ENCODE data around the gene PIWIL4.

PIWIL4 gene

GRCh38 chr11:94558468-94558867, 8.7 kb upstream of the PIWIL4 start:
- no peaks in the 10 kb centered on the region for H3K36me3 ChIP-seq (ENCODE audit: low read length)
- no peaks in the 10 kb centered on the region for H3K9me3 ChIP-seq (ENCODE audit: insufficient read depth, low read length)
- no peak for TF ChIP-seq EZH2phosphoT487 (conservative IDR thresholded peaks at IDR 0.05; ENCODE audit: low read length)
- TF ChIP-seq, protein P1, sequence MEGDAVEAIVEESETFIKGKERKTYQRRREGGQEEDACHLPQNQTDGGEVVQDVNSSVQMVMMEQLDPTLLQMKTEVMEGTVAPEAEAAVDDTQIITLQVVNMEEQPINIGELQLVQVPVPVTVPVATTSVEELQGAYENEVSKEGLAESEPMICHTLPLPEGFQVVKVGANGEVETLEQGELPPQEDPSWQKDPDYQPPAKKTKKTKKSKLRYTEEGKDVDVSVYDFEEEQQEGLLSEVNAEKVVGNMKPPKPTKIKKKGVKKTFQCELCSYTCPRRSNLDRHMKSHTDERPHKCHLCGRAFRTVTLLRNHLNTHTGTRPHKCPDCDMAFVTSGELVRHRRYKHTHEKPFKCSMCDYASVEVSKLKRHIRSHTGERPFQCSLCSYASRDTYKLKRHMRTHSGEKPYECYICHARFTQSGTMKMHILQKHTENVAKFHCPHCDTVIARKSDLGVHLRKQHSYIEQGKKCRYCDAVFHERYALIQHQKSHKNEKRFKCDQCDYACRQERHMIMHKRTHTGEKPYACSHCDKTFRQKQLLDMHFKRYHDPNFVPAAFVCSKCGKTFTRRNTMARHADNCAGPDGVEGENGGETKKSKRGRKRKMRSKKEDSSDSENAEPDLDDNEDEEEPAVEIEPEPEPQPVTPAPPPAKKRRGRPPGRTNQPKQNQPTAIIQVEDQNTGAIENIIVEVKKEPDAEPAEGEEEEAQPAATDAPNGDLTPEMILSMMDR (IDR thresholded peaks at IDR 0.05; ENCODE audit: insufficient read depth, low read length, poor library complexity, severe bottlenecking): no peak
- H2AFZ ChIP-seq (ENCODE audit: low read depth, low read length, severe bottlenecking): no peak overlapping the region
- H3K9ac ChIP-seq (ENCODE audit: low read length): no peak overlapping the region
- H3K4me2 ChIP-seq (ENCODE audit: low read depth, low read length, poor library complexity, severe bottlenecking): no peak overlapping the region
- no peaks in the 10 kb centered on the region for H3F3A ChIP-seq (ENCODE audit: insufficient read depth)
- H3K9me2 ChIP-seq (replicated peaks; ENCODE audit: insufficient read depth, low read length): no peaks in the 10 kb centered on the region
- H3K79me2 ChIP-seq (ENCODE audit: insufficient read depth, low read length): no peaks in the 10 kb centered on the region
- H3K4me3 ChIP-seq (ENCODE audit: insufficient read depth, low read length, poor library complexity, severe bottlenecking): no peak overlapping the region
- H4K20me1 ChIP-seq (ENCODE audit: low read depth, low read length): no peaks in the 10 kb centered on the region
- H3K27ac ChIP-seq (ENCODE audit: low read depth, low read length): no peak overlapping the region
- no peaks in the 10 kb centered on the region for H3K27me3 ChIP-seq (ENCODE audit: low read length)

- no peaks in the 10 kb centered on the region for H3K27me3 ChIP-seq (ENCODE audit: low read length)
- TF ChIP-seq, protein P1 (IDR thresholded peaks at IDR 0.05; ENCODE audit: insufficient read depth, low read length, poor library complexity, severe bottlenecking): no peak
- no peak for TF ChIP-seq EZH2phosphoT487 (conservative IDR thresholded peaks at IDR 0.05; ENCODE audit: low read length)
- H3K36me3 ChIP-seq (ENCODE audit: low read length): no peaks in the 10 kb centered on the region
- H3K27ac ChIP-seq (ENCODE audit: low read depth, low read length): no peak overlapping the region
- H3K9me2 ChIP-seq (replicated peaks; ENCODE audit: insufficient read depth, low read length): no peaks in the 10 kb centered on the region
- H3K79me2 ChIP-seq (ENCODE audit: insufficient read depth, low read length): no peaks in the 10 kb centered on the region
- no peak overlapping the region for H3K9ac ChIP-seq (ENCODE audit: low read length)
- no peak overlapping the region for H3K4me2 ChIP-seq (ENCODE audit: low read depth, low read length, poor library complexity, severe bottlenecking)
- H4K20me1 ChIP-seq (ENCODE audit: low read depth, low read length): no peaks in the 10 kb centered on the region
- H3K4me3 ChIP-seq (ENCODE audit: insufficient read depth, low read length, poor library complexity, severe bottlenecking): no peak overlapping the region
- H2AFZ ChIP-seq (ENCODE audit: low read depth, low read length, severe bottlenecking): no peak overlapping the region
- no peaks in the 10 kb centered on the region for H3F3A ChIP-seq (ENCODE audit: insufficient read depth)
- H3K9me3 ChIP-seq (ENCODE audit: insufficient read depth, low read length): no peaks in the 10 kb centered on the region
Measured at GRCh38 chr11:94558932-94559331, 8.2 kb upstream of the PIWIL4 start.

GRCh38 chr11:94559361-94559760, 7.8 kb upstream of the PIWIL4 start:
- Histone ChIP-seq H3K9ac (ENCODE audit: low read length) (no peak overlapping the region), H3K79me2 (ENCODE audit: insufficient read depth, low read length) (no peaks in the 10 kb centered on the region), H3K4me3 (ENCODE audit: insufficient read depth, low read length, poor library complexity, severe bottlenecking) (no peak overlapping the region), H3F3A (ENCODE audit: insufficient read depth) (no peaks in the 10 kb centered on the region), H3K4me2 (ENCODE audit: low read depth, low read length, poor library complexity, severe bottlenecking) (no peak overlapping the region), H3K36me3 (ENCODE audit: low read length) (no peaks in the 10 kb centered on the region), H3K9me3 (ENCODE audit: insufficient read depth, low read length) (no peaks in the 10 kb centered on the region), H4K20me1 (ENCODE audit: low read depth, low read length) (no peaks in the 10 kb centered on the region), H3K27me3 (ENCODE audit: low read length) (no peaks in the 10 kb centered on the region), H2AFZ (ENCODE audit: low read depth, low read length, severe bottlenecking) (no peak overlapping the region), H3K9me2 (replicated peaks; ENCODE audit: insufficient read depth, low read length) (no peaks in the 10 kb centered on the region), H3K27ac (ENCODE audit: low read depth, low read length) (no peak overlapping the region)
- no peak for TF ChIP-seq EZH2phosphoT487 (conservative IDR thresholded peaks at IDR 0.05; ENCODE audit: low read length)
- TF ChIP-seq, protein P1 (IDR thresholded peaks at IDR 0.05; ENCODE audit: insufficient read depth, low read length, poor library complexity, severe bottlenecking): no peak

All from SU-DHL-6 (cell line).